ENCODE results near the gene DYNLL1. TPM values are rescaled to one million over a fixed set of nuclear protein-coding genes. Genes with fewer than 3 reads are reported as not detected.

Gene DYNLL1
- total and polyA plus RNA-seq, 2 of the 13 experiments (the other 11 are each of a cell fraction or from before 2014, with no cell fraction given), result 271 to 294 TPM

- ChIA-PET CTCF (ENCODE audit: low intra/inter-chr PET ratio, low total read pairs) (no interaction called here), POLR2A (interaction anchor here (1.8 kb wide), 1 partner anchor 8 kb away, joined by 7 read pairs; the partner anchor contains the start of gene DYNLL1)
- Histone ChIP-seq H3K9ac (ENCODE audit: insufficient read depth, low read depth, low read length) (no peak overlapping the region), H4K20me1 (ENCODE audit: insufficient read depth, low read length) (no peaks in the 10 kb centered on the region), H3K79me2 (ENCODE audit: insufficient read depth, low read length) (no peaks in the 10 kb centered on the region), H3K9me3 (ENCODE audit: low read length) (no peaks in the 10 kb centered on the region), H3K4me1 (ENCODE audit: insufficient read depth, low read length) (peaks cover 8% of the 10 kb centered on the region), H2AFZ (ENCODE audit: low read length) (no peak overlapping the region), H3K36me3 (replicated peaks in 1 of 2; ENCODE audit: control insufficient read depth in 1 of 2, insufficient read depth in 2 of 2, low read length in 2 of 2) (peaks cover 4 to 23% of the 10 kb centered on the region in 2 experiments; a peak in 4 of 5 replicates), H3K27me3 (ENCODE audit: control insufficient read depth in 1 of 2, insufficient read depth in 2 of 2, low read length in 2 of 2) (no peaks in the 10 kb centered on the region), H3K4me2 (ENCODE audit: low read depth, low read length) (no peak overlapping the region), H3K4me3 (replicated peaks in 1 of 3; ENCODE audit: insufficient read depth in 1 of 3, low read depth in 2 of 3, low read length in 3 of 3) (no peak overlapping the region), H3K27ac (ENCODE audit: extremely low read length, insufficient read depth, low read length) (no peak overlapping the region)
- FAIRE-seq (no peak), DNase-seq (ENCODE audit: low spot score) (no peak), ATAC-seq (no peak)
- no TSS peak for BruUV-seq (replicated peaks)
- WGBS (ENCODE audit: low lambda C conversion rate), result 97% methylated on average over 3 of the region's 4 CpGs
- in situ Hi-C loops (cut with HindIII; ENCODE audit: extremely low pct_ligation_motif_present, low pct_unique_long_range_greater_than_20kb), result no loop called here
- intact Hi-C loops (cut with micrococcal nuclease; ENCODE audit: unreplicated experiment), result no loop called here
- no peak for TF ChIP-seq IRF9 (CRISPR knock-in tag; IDR thresholded peaks at IDR 0.05; ENCODE audit: borderline replicate concordance)
- TF ChIP-seq TFAP4 (IDR thresholded peaks at IDR 0.05; ENCODE audit: borderline replicate concordance, low read depth), result no peak
- no peak for TF ChIP-seq GMEB1 (CRISPR knock-in tag; IDR thresholded peaks at IDR 0.05; ENCODE audit: borderline replicate concordance)
- TF ChIP-seq MAX (IDR thresholded peaks at IDR 0.05), result no peak
- no peak for TF ChIP-seq ZBTB26 (CRISPR knock-in tag; IDR thresholded peaks at IDR 0.05; ENCODE audit: borderline replicate concordance)
- no peak for TF ChIP-seq POLR2AphosphoS5 (IDR thresholded peaks at IDR 0.05; ENCODE audit: low read depth, low read length)
- TF ChIP-seq SALL1 (CRISPR knock-in tag; IDR thresholded peaks at IDR 0.05), result no peak
- no peak for TF ChIP-seq ZNF691 (CRISPR knock-in tag; IDR thresholded peaks at IDR 0.05; ENCODE audit: borderline replicate concordance, low read depth)
- TF ChIP-seq ZNF687 (CRISPR knock-in tag; IDR thresholded peaks at IDR 0.05), result no peak
- no peak for TF ChIP-seq FOXP4 (CRISPR knock-in tag; IDR thresholded peaks at IDR 0.05)
- TF ChIP-seq ISX (CRISPR knock-in tag; conservative IDR thresholded peaks at IDR 0.05), result no peak
Measured at GRCh38 chr12:120504587-120504986, 8.7 kb downstream of the DYNLL1 start.
